Measurements from ENCODE around the gene CXXC5.

CXXC5 gene

DNA sequence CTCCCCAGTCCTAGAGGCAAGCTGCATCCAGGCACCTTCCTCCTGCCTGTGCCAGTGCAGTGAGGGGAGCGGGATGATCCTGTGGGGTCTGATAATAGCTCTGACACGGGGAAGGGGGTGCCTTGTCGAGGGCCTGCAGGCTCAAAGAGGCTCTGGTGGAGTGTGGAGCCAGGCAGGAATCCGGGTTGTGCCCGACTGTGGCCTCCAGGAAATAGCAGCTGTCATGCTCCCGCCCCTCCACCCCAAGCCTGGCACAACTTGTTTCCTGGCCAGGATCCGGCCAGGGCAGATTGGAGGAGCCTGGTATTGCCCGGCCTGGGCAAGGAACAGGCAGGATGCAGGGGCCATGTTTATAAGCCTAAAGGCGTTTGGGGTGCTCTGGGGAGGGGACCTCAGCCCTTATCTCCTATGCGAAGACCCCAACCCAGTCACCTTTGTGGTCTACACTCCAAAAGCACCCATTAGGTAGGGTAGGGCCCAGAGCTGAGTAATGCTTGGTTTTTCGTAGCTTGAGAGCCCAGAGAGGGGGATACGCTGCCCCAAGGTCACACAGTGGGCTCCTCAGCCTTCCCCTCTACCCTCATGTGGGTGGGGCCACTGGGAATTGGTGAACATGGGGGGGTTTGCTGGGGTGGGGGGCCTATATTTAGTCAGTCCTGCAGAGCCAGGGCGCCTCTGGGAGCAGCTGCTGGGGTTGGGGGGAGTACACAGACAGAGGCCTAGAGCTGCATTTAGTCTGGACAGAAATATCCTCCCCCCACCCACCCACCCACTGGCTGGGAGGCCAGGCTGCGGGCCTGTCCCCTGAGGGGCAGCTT, 12.2 kb downstream of the CXXC5 start:
- intact Hi-C loops (cut with DNase I) = no loop called here
- peak; percentile 82 to 97 (median 92) for DNase-seq

- DNase-seq = peak; percentile 63 to 96 (median 83)
- intact Hi-C loops (cut with DNase I) = no loop called here
These were observed 13.0 kb downstream of the CXXC5 start for GRCh38 chr5:139660923-139661814.

GRCh38 chr5:139662617-139663016, 14.5 kb downstream of the CXXC5 start:
- intact Hi-C loops (cut with DNase I) = no loop called here
- no peak for DNase-seq

DNA sequence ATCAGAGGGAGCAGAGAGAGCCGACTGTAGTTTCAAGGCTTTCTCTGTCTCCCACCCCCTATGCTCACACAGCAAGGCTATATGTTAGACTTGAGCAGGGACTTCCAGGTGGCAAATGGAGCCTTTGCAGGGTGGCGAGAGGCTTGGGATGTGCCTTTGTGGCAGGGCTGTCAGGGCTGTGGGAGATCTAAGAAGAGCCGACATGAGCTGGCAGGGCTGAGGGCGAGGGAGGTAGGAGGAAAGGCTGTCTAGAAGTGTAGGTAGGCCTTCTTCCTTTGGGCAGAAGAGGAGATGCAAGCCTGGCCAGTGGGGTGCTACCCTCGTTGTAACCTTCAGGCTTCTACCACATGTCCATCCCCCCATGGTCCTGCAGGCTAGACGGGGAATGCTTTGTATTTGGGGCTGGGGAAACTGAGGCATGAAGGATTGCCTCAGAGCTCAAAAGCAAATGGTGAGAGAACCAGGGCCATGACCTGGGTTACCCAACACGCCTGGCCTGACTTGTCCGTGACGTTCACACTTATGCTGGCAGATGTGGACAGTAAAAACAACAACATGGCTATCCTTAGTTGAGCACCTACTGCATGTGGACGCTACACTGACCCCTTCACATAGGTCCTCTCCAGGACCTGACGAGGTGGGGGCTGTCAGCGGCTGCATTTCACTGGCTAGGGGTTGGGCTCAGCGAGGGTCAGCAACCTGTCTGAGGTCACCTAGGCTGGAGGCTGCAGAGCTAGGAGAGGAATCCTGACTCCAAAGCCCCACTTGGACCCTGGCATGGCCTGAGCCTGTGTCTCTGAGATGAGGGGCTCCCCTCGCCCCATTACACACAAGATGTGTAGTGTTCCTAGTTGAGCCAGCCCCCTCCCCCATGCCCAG, 15.3 kb downstream of the CXXC5 start:
- DNase-seq = no peak
- intact Hi-C loops (cut with DNase I) = no loop called here

DNA sequence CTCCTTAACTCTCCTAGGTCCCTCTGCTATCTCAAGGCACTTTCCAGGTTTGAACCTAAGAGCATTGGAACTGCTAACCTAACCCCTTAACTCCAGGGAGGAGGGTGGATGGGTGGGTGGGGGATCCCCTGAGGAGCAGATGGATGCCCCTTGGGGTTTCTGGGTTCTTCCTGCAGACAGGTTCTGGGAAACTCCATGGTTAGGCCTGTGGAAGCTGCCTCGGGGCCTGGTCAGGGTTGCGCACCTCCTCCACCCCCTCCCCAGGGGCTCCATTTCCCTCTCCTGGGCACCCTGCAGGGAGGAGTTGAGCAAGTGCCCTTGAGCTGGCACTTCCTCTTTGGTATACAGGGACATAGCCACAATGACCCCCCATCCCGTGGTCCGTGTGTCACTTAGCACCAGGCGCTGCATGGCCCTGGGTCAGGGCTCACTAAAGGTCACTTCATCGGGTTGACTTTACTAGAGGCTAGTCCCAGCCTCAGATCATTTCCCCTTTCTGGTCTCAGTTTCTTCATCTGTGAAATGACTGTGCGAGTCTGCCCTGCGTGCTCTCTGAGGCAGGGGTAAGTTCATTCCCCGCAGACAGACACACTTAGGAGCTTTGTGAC, 16.0 kb downstream of the CXXC5 start:
- intact Hi-C loops (cut with DNase I) = no loop called here
- DNase-seq = peak in 3 of 42 donors; percentile 61 to 78 (median 66)

DNA sequence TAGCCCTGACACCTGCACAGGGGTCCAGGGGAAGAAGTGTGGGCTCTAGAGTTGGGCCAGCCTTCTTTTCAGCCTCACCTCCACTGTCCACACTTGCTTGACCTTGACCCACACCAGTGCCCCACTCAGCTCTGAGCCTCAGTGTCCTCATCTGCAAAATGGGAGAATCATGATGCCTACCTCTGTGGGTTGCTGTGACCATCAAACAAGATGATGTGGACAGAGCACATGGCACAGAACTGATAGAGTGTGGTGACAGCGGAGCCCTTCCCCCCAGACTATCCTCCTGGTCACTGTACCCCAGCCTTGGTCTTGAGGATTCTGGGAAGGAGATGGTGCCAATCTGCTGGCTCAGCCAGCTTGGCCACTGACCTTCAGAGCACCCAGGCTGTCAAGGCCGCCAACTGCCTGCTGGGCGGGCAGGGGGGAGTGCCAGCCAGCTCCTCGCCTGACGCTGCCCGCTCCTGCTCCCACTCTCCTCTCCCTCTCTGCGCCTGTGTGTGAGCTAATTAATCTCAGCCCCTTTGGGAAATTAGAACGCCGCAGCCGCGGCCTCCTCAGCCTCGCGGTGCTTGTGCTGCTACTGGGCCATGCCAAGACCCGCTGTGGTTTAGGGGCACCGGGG, 16.7 kb downstream of the CXXC5 start:
- intact Hi-C loops (cut with DNase I) = no loop called here
- DNase-seq = peak in 21 of 42 donors; percentile 54 to 85 (median 69)

DNA sequence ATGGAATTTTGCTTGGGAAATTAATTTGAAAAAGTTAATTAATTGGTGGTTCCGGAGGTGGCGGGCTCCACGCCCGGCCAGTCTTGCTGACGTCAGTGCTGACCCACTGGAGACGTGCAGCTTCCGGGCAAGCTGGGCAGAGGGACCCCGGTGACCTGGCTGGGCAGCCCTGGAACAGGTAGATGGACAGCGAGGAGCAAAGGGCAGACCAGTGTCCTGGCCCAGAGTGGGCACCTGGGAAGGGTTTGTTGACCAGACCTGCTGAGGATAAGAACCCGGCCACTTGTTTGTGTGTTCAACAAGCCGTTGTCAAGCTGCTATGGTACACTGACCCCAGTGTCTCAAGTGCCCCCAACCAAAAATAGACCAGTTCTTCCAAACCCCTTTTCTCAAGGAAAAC, 17.5 kb downstream of the CXXC5 start:
- intact Hi-C loops (cut with DNase I) = no loop called here
- DNase-seq = peak in 2 of 42 donors; percentile 26 to 60

DNA sequence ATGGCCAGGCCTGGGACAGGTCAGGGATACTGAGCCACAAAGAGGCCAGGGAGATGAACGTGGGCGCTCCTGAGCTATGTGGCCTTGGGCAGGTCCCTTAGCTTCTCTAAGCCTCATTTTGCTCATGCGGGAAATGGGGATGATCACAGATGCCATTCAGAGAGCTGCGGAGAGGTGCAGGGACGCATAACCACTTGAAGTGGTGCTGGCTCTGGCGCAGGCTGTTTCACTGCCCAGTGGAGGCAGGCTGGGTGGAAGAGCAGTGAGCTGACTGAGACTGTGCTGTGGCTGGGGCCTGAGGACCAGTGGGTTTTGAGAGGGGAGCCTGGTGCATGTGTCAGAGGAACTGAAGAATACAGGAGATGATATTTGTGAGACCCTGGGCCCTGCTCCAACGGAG, 18.4 kb downstream of the CXXC5 start:
- intact Hi-C loops (cut with DNase I) = no loop called here
- DNase-seq = peak in 1 of 42 donors; percentile 1

DNA sequence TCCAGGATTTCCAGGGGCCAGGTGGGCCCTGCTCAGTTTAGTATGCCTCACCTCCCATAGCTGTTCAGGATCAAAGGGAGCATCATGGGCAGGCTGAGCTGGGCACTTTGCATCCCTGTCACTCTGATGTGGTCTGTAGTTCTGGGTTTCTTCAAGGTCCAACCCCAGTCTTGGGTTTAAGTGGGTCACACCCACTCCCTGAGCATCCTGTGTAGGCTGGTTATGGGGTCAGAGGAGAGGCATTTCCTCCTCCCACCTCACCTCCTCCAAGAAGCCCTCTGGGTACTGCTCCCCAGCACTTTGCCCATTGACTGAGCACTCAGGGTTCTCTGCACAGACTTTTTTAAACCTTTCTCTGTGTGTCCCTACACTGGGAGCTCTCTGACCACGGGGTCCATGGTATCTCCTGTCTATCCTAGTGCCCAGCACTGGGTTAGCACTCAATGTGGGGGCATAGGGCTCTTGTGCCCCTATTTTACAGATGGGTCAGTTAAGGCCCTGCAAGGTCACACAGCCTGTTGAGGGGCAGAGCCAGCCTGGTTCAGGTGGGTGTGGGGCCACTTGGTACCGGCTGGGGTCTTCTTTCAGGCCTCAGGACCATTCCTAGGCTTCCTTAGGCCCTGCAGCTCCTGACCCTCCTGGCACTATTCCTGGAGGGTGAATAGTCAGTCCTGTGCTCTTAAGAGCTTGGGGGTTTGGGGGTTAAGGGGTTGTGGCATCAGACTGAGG, 19.0 kb downstream of the CXXC5 start:
- intact Hi-C loops (cut with DNase I) = no loop called here

DNA sequence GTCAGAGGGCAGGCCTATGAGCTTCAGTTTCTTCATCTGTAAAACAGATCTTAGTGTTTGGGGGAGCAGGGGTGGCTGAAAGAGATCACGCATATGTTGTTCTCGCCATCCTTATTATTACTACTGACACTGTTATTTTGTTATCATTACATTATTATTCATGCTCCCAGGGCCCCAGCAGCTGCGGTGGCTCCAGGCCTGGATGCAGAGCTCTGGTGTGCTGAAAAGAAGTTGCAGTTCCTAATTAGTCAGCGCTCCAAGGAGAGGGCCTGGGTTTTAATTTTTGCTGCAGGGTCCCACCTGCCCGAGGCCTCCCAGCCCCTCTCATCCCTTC, 19.5 kb downstream of the CXXC5 start:
- no peak for DNase-seq
- intact Hi-C loops (cut with DNase I) = no loop called here

More for the DNA sequence above, 19.0 kb downstream of the CXXC5 start:
- DNase-seq = no peak

GRCh38 chr5:139668064-139668880, 20.1 kb downstream of the CXXC5 start:
- peak in 17 of 42 donors; percentile 43 to 79 (median 70) for DNase-seq
- intact Hi-C loops (cut with DNase I) = no loop called here

GRCh38 chr5:139668924-139669661, 20.9 kb downstream of the CXXC5 start:
- intact Hi-C loops (cut with DNase I) = no loop called here
- peak in 2 of 42 donors; percentile 45 to 58 for DNase-seq

DNA sequence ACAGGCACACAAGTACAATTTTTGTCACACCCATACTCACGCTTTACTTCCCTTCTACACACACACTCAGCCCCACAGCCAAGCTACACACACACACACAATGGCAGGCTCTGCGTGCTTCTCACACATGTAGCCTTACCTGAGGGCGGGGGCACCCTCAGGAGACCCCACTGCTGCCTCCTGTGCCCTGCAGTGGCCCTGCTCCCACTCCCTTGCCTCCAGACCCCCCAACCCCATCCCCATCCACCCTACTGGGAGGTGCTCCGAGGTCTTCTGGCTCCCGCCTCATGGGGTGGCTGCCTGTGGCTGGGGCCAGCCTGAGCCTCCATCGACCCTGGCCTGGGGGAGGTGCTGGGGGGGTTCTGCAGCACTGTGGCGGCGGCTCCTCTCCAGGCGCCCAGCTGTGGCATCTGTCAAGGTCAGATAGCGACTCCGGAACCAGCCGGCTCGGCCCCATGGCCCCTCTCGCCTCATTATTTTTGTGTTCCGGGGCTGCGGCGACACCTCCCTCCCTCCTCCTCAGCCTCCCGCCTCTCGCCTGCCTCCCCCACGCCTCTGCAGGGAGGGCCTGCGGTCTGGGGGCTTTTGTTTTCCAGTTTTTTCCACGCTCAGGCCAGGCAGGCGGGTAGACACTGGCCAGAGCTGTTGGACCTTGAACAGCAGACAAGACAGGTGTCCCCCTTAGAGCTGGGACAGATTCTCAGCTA, 21.7 kb downstream of the CXXC5 start:
- intact Hi-C loops (cut with DNase I) = no loop called here
- peak in 2 of 42 donors; percentile 37 to 60 for DNase-seq

DNA sequence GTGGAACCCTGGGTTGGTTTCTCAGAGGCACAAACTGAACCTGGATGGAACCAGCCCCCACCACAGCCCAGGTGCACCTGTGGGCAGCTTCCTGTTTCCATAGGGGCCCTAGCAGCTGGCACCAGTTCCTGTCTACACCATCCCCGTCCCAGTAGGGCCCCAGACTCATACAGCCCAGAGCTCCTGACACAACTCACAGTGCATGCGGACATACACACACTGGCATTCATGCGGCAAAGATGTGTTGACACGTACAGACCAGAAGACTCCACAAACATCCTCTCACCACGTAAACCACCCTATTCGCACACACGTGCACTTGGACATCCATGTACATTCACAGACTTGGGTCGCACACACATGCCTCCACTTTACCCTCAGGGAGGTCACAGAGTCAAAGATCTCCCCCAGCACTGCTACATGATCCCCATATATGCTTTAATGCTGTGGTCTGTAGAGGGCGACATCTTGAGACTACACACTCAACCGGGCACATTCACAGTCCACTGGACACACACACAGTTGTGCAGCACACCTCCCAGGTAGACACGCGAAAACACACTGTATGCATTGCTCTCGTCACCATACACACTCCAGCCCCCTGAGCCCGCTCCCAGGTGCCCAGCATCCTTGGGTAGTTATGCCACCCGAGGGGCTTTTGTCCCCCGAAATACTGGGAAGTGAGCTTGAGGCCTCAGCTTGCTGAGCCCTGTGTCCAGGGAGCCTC, 22.4 kb downstream of the CXXC5 start:
- DNase-seq = peak in 3 of 42 donors; percentile 56 to 73 (median 60)
- intact Hi-C loops (cut with DNase I) = no loop called here
